HG03139 (cell line): ENCODE data around the gene PTPRB.

Experiments used
- ATAC-seq: cut with Tn5 transposase; IDR thresholded peaks from one replicate; pipeline ENCODE4 v1.9.1; 2021; ENCODE audit not compliant: unreplicated experiment

The PTPRB gene

DNA sequence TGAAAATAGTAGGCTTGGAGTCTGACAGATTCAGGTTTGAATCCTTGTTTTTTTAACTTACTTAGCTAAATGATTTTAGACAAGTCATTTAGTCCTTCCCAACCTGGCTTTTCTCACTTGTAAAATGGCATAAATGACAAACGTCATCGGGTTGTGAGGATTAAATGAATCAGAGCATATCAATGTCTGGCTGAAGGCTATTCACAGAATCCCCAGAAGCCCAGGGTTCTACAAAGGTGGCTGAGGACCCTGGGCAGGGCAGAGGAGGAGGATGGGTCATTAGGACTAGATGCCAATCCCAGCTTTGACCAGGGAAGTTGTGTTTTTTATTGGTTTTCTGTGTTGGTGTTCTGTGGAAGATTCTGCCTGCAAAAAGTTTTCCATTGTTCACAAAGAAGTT, 7.6 kb upstream of the PTPRB start:
- ATAC-seq, result no peak

DNA sequence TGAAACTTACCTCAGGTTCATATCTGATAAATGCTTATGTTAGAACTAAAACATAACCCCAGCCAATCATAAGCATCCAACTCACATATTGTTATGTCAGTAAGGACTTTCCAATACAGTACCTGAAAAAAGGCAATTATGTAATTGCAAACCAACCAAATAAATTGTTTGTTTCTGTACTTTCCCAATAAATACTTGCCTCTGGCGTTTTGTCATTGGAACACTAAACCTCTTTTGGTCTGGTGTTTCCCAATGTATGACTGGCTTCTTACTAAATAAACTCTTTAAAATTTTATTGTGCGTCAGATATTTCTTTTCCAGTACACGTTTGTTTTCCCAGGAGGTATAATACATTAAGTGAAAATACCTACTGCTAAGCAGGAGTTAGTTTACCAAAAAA, 6.7 kb upstream of the PTPRB start:
- ATAC-seq, result no peak

DNA sequence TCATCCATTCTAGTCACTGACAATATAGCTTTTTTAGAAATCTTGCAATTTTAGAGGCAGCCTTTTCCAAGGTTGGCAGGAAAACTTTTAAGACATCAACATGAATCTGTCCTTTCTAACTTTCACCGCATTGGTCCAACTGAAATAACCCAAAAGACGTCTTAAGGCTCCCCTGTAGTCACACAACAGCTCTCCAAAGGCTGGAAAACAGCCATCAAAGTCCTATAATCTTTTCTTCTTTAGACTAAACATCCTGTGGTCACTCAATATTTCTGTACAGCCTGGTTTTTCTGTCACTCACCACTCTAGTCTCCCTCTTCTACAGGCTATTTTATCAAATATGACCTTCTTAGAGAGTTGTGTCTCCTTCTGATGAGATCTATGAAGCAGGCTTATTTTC, 4.5 kb upstream of the PTPRB start:
- ATAC-seq, result no peak

DNA sequence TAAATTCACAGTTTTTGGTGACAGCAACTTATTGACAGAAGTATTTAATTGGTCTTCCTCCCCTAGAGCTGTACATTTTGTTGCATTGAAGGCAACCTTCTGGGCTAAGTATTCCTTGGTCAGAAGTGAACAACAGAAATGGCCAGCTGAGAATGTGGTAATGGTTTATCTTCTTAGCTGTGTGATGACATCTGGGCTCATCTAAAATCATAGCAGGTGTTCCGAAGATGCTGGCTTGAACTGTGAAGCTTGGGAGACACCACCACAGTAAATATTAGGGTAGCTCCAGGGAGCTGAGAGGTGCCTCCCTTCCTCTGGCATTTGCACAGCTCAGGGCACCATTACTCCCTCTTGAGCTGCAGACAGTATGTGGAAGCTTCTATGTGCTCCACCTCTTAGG, 3.7 kb upstream of the PTPRB start:
- ATAC-seq, result no peak

DNA sequence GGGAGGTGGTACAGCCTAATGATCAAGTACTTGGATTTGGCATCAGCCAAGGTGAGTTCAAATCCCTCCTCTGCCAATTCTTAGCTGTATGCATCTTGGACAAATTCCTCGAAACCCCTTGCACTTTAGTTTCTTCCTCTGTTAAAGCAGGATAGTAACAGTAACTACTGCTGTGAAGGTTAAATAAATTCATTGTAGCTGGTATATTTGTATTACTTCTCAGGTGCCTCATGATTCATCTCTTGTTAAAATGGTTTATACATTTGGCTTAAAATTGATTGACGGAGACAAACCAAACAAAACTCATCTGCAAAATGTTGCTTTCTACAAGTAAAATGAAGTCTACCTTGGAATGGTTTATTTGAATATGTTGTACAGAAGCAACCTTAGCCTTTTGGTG, 2.3 kb upstream of the PTPRB start:
- ATAC-seq, result no peak

DNA sequence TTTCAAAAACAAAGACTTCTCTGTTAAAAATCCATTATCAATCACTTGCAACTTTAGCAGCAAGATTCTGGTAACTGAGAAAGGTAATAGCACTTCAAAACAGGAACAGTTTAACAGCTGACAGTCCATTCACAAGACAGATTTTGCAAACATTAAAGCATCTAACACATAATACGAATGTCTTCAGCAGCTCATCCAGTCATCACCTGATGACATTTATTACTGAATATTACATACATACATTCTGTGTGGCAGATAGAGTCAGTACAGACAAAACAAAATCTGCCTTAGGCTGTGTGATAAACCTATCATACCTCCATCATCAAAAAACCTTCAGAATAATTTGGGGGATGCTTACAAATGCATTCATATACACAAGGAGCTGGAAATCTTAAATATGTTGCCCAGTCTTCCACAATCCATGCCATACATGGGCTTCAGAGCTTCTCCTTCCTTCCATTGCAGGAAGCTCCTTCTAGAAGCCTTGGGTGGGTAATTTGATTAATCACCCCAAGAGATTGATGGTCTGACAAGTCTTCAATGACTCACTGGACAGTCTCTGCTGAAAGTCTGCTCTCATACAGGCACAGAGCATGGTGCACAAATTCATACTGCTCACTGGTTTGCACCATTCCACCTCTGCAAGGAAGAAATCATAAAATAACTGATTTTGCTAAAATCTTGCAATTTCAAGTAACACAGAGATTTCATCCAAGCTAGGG, 1.6 kb upstream of the PTPRB start:
- ATAC-seq, result no peak

DNA sequence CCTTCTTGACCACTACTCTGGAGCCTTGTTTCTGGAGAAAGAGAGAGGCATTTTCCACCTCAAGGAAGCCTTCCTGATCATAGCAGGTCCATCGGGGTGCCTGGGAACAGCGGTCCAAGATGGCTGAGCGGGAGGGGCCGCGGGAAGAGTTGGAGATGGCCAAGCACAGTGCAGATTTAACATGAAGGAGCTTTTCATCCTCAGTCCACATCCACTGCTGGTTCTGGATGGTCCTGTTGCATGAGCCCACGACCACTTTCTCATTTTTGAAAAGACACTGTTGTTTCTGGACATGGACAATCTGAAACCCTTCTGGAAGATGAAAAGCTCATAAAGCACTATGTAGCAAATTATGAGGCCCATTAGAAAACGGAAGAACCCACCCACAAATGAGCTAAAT, 1.5 kb downstream of the PTPRB start:
- ATAC-seq, result no peak

DNA sequence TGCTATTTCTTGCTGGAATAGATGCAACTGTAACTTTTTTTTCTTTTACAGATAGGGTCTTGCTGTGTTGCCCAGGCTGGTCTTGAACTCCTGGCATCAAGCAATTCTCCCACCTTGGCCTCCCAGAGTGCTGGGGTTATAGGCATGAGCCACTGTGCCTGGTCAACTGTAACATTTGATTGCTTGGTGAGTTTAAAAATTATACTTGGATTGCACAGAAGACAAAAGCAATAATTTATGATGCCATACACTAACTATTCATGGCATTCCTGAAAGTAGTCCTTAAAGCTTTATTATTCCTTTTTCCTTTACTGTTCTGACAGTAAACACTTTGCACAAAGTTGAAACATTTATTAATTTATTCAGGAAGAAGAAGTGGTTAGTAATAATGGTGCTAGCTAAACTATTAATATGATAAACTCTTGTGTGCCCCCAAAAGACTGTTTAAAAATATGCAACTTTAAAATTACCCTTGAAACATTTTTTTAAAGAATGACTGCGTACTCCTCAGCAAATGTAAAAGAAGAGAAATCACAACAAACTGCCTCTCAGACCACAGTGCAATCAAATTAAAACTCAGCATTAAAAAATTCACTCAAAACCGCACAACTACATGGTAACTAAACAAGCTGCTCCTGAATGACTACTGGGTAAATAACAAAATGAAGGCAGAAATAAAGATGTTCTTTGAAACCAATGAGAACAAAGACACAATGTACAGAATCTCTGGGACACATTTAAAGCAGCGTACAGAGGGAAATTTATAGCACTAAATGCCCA, 8.3 kb downstream of the PTPRB start:
- ATAC-seq, result no peak

DNA sequence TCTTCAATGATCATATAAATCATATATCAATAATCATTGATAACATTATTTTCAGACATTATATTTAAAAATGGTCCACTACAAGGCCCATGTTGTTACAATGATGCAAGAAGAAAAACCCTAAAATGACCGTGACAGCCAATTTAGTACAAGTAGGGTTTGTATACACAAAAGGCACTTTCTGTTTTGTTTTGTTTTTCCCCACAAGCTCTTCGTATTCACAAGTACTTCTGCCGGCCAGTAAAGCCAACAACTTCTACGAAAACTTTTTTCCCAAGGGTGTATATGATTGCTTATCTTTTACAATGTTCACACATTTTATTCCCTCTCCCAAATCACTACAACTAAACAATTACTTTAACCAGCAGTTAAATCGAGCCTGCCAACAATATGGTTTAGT, 9.6 kb downstream of the PTPRB start:
- no peak for ATAC-seq

DNA sequence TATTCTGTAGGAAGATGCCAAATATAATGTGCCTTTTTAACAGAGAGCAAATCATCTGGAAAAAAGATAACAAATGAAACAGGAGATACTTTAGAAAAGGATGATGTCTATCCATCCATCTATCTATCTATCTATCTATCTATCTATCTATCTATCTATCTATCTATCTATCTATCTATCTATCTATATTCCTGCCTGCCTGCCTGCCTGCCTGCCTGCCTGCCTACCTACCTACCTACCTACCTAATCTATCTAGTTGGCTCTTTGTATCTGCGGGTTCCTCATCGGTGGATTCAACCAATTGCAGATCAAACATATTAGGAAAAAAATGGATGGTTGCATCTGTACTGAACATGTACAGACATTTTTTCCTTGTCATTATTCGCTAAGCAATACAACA, 11.0 kb downstream of the PTPRB start:
- no peak for ATAC-seq

DNA sequence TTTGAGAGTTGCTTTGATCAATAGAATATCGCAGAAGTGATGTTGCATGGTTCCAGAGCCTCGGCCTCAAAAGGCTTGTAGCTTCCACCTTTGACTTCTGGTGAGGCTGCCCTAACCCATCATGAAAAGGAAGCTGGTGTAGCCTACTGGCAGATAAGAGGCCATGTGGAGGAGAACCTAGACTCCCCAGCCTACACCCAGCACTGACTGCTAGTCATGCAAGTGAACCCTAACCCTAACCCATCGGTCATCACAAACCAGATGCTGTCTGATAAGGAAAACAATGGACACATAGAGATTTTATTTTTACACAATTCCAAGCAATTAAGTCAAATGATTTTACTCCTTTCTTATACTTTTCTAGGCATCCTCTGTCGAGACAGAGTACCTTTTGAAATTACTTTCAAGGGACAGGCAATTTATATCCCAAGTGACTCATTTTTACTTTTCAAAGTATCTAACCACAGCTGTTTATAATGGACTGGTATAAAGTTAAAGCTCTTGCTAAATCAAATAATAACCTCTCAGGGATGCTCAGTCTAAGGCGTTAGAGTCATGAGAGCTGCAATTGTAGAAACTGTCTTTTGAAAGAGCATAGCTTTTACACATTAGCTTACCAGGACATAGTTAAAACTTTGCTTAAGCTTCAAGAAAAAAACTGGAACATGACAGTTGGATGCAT, 17.6 kb downstream of the PTPRB start:
- no peak for ATAC-seq

DNA sequence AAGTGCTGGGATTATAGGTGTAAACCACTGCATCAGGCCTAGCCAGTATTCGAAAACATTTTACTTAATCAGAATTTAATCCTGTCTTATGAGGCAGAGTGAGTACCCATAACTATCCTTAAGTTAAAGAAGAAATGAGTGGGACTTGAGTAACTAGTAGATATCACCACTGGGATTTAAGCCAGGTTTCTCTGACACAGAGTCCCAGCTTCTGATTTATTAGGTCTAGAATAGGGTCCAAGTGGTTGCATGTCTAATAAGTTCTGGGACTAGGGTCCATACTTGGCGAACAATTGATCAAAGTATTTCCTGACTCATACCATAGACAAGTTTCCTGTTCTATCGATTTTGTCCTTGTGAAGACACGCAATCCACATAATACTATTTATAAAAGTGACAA, 18.9 kb downstream of the PTPRB start:
- ATAC-seq, result no peak

DNA sequence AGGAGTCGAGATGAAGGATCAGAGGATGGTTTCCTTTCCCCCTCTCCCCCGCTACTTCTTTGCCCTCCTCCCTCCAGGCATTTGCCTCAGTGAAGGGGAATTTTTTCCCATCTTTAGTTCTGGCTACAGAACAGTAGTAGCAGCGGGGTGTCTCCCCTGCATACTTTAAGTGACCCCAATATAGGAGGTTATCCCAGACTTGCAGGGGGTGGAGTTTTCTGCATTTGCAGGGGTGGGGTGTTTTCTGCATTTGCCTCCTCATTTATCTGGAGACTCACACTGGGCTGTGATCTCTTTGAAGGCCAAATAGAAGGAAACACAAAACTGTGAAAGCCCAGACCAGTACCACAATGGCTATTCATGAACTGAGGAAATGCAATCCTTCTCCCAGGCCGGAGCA, 19.8 kb downstream of the PTPRB start:
- ATAC-seq, result no peak

DNA sequence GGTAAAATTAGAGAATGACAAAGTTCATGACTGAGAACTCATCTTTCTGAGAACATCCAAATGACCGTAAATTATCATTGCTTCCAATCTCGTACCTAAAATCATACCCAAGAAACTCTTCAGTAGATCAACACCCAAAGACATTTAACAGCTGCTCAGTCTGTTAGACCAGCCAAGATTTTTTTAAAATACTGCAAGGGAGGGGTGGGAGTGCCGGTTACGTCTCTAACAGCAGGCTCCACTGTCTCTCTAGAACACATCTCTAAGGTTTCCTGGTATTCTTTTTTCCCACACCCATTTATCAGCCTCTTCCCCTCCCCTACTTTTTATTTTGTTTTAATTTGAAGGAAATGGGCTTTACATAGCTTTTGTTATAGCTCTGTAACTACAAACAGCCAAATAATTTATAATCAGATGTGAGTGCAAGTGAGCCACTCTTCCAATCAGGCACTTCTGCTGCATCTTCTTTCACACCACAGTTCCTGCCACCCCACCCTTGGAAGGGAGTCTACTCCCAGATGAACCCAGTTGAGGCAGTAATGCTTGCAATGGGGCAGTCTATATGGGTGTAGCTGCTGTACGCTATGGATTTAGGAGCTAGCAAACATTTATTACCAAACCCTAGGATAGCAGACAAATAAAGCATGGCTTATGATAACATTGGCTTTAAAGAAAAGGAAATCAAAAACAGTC, 21.9 kb downstream of the PTPRB start:
- no peak for ATAC-seq

DNA sequence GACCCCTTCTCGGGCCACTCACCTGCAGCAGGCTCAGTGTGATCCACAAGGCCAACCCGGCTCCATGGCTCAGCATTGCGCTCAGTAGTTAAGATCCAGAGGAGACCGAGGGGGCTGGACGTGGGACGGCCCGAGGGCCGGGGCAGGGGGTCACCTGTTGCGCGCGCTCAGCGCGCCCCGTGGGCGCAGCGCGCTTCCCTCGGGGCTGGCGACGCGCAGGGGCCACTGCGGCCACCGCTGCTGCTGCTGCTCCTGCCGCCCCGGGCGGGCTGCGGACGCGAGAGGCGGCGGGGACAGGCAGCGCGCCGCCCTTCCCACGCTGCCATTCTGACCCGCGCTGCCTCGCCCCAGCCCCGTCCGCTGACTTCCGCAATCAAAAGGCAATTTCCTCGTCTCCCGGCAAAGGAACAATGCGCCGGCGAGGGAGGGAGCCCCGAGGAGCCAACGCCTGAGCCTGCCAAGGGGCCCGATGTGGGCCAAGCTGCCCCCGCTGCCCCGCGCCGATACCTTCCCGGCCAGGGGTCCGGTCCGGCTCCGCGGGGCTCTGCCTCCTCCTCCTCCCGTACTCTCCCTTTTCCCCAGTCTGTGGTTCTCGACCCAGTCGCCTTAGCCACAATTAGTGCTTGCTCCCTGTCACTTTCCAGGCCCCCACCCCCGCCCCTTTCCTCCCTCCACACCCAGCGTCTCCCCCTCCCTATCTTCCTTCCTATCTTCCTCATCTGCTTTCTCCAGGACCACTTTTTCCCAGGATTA, 27.3 kb downstream of the PTPRB start:
- ATAC-seq, result no peak

DNA sequence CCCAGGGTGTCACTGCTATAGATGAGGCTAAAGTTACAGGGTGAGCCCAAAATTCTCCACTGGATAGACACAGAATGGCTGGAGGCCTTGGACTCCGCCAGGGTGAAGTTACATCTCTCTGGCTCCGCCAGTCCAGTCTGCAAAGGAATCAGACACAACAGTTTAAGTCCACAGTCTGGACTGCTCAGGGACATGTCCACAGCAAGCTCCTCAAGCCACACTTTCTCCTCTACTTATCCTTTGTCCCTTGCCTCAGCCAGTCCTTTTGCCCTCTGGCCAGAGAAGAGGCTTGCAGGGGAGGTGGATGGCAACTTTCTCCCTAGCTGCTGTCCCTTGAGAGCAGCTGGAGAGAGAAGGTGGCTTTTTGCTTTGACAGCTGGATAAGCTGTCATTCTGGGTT, 28.0 kb downstream of the PTPRB start:
- no peak for ATAC-seq

DNA sequence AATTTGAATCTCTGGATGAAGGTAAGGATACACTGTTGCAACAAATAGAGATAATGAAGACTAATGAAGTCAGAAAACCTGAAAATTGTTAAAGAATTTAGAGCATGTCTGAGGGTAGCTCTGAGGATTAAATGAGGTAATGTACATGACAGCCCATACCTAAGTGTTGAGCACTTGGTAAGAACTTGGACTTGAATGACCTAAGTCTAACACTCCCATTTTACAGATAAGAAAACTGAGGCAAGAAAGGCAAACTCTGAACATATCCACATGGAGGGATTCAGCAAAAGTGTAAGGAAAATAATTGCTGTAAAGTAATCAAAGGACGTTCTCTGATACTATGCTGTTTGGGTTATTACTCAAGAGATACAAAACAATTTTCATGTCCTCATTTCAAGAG, 29.0 kb downstream of the PTPRB start:
- ATAC-seq, result no peak

DNA sequence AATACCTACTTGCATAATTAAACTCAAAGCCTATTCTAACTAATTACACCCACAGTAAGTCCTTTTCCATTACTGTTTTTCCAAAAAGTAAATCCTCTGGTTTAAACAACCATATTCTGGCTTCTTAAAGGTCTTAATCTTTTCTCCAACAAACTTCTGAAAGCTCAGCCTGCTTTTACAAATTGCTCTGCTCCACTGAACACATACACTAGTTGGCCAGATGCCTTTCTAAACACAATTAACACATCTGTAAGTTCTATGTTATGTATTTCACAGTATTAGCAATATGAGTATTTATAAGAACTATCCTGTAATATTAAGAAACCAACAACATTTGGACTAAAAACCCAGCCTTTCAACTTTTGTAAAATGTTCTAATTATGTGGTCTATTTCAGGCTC, 30.1 kb downstream of the PTPRB start:
- ATAC-seq, result no peak

DNA sequence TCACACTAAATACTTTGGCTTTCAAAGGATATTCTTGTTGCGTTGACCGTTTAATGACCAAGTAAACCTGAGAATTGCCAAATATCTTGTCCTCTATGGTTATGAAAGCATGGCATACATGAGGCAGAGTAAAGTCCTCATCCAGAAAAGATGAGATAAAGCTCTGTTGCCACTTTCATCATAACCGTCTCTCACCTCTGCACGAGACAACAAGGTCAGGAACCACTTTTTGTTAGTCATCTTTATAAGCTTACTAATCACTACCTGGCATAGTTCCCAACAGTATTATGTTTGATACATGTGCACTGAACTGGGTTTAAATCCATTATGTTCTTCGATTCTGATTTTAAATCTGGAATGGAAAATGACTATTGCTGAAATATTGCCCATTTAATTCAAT, 31.3 kb downstream of the PTPRB start:
- ATAC-seq, result no peak

DNA sequence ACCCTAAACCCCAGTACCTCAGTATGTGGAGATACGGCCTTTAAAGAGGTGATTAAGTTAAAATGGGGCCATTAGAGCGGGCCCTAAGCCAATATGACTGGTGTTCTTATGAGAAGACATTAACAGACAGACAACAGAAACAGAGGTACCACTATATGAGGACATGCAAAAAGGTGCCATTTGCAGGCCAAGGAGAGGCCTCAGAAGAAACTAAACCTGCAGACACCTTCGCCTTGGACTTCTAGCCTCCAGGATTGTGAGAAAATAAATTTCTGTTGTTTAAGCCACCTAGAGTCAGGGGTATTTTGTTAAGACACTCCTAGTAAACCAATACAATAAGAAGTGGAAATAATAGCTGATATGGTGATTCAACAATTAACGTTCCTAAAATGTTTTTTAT, 32.6 kb downstream of the PTPRB start:
- ATAC-seq, result no peak

DNA sequence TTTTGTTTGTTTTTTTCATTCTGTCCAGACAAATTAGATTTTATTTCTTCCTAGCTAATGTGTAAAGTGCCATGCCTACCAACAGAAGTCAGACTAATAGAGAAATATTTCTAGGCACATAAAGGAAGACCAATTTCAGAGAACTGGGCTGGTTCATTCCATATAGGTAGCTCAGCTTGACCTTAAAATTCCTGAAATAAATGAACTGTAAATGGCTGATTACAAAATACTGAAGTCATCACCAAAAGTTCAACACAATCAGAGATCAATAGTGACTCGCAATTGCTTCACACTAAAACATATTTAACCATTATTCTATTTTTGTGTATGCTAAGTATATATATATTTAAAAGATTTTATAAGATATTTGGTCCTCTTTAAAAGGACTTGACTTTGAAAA, 34.2 kb downstream of the PTPRB start:
- ATAC-seq, result no peak
